Neuronal stem cell (in vitro differentiated cells): ENCODE data around the gene USP5.

Experiments used
- DNase-seq: peaks from one replicate; pipeline ENCODE4 v3.0.0-alpha.2; 2013; ENCODE audit warnings: low spot score
- H2AFZ ChIP-seq: one replicate; pipeline ENCODE4 v1.6.1; 2013; ENCODE audit warnings: mild to moderate bottlenecking, low read length, inconsistent platforms
- H2AK5ac ChIP-seq: 2 replicates; pipeline ENCODE4 v1.6.1; 2013; ENCODE audit warnings: low read depth, mild to moderate bottlenecking, inconsistent platforms, low read length, moderate library complexity, mixed read lengths
- H2BK120ac ChIP-seq: 2 replicates; pipeline ENCODE4 v1.6.1; 2013; ENCODE audit warnings: low read depth, mild to moderate bottlenecking, inconsistent platforms, low read length, moderate library complexity, mixed read lengths
- H2BK12ac ChIP-seq: one replicate; pipeline ENCODE4 v1.6.1; 2013; ENCODE audit warnings: low read length, inconsistent platforms
- H2BK15ac ChIP-seq: 2 replicates; pipeline ENCODE4 v1.6.1; 2013; ENCODE audit warnings: mild to moderate bottlenecking, low read length, inconsistent platforms, mixed read lengths
- H2BK5ac ChIP-seq: one replicate; pipeline ENCODE4 v1.6.1; 2013; ENCODE audit warnings: inconsistent platforms, mild to moderate bottlenecking, low read length, moderate library complexity
- H3K14ac ChIP-seq: one replicate; pipeline ENCODE4 v1.6.1; 2013; ENCODE audit warnings: low read length, inconsistent platforms
- H3K18ac ChIP-seq: 2 replicates; pipeline ENCODE4 v1.6.1; 2013; ENCODE audit warnings: low read length, inconsistent platforms
- H3K23ac ChIP-seq: 2 replicates; pipeline ENCODE4 v1.6.1; 2013; ENCODE audit warnings: low read depth, mild to moderate bottlenecking, mixed read lengths, low read length, inconsistent platforms; ENCODE audit not compliant: poor library complexity
- H3K27ac ChIP-seq: replicated peaks from 3 replicates; pipeline ENCODE4 v1.5.1; 2013; ENCODE audit warnings: low read length, inconsistent platforms
- H3K27me3 ChIP-seq, 3 experiments: 2 replicates each; pipeline ENCODE4 v1.6.1; 2013; ENCODE audit warnings: low read length in 3 of 3, mild to moderate bottlenecking in 2 of 3, inconsistent platforms in 1 of 3, low read depth in 1 of 3, mixed read lengths in 1 of 3, moderate library complexity in 1 of 3; ENCODE audit not compliant: control insufficient read depth in 3 of 3, insufficient read depth in 3 of 3
- H3K36me3 ChIP-seq, 2 donors: replicated peaks in 1 of 2; 2 replicates each; pipeline ENCODE4 v1.6.1; 2013; ENCODE audit warnings: low read length in 2 of 2; ENCODE audit not compliant: control insufficient read depth in 2 of 2, insufficient read depth in 2 of 2
- H3K4ac ChIP-seq: 2 replicates; pipeline ENCODE4 v1.6.1; 2013; ENCODE audit warnings: inconsistent platforms, mild to moderate bottlenecking, low read length, moderate library complexity
- H3K4me1 ChIP-seq, 2 donors: 1 replicate in 1 of 2; 2 replicates in 1 of 2; pipeline ENCODE4 v1.6.1; 2013; ENCODE audit warnings: low read length in 2 of 2, low read depth in 1 of 2; ENCODE audit not compliant: control insufficient read depth in 2 of 2, insufficient read depth in 1 of 2
- H3K4me2 ChIP-seq: one replicate; pipeline ENCODE4 v1.6.1; 2013; ENCODE audit warnings: mild to moderate bottlenecking, low read length, inconsistent platforms; ENCODE audit not compliant: insufficient read depth, poor library complexity, severe bottlenecking
- H3K4me3 ChIP-seq, 2 donors: 2 replicates each; pipeline ENCODE4 v1.5.1; 2013; ENCODE audit warnings: low read length in 2 of 2, mild to moderate bottlenecking in 2 of 2, inconsistent platforms in 1 of 2, moderate library complexity in 1 of 2
- H3K79me1 ChIP-seq: one replicate; pipeline ENCODE4 v1.6.1; 2013; ENCODE audit warnings: low read depth, mild to moderate bottlenecking, inconsistent platforms, low read length, moderate library complexity
- H3K9ac ChIP-seq: one replicate; pipeline ENCODE4 v1.6.1; 2013; ENCODE audit warnings: mild to moderate bottlenecking, low read depth, low read length, inconsistent platforms; ENCODE audit not compliant: poor library complexity
- H3K9me3 ChIP-seq, 2 donors: replicated peaks in 1 of 2; 2 replicates each; pipeline versions ENCODE3 to v1.6.1; 2013; ENCODE audit warnings: low read length in 2 of 2, mild to moderate bottlenecking in 2 of 2, inconsistent platforms in 1 of 2, low read depth in 1 of 2, mixed read lengths in 1 of 2, moderate library complexity in 1 of 2; ENCODE audit not compliant: control insufficient read depth in 2 of 2, insufficient read depth in 1 of 2
- H4K8ac ChIP-seq: one replicate; pipeline ENCODE4 v1.6.1; 2013; ENCODE audit warnings: low read depth, mild to moderate bottlenecking, inconsistent platforms, low read length, moderate library complexity
- H4K91ac ChIP-seq: one replicate; pipeline ENCODE4 v1.6.1; 2013; ENCODE audit warnings: low read length, low read depth, mild to moderate bottlenecking, inconsistent platforms; ENCODE audit not compliant: poor library complexity
- WGBS, 2 donors: extraction: QIAGEN DNeasy Blood & Tissue Kit; methylation state at CpG; one replicate each; pipeline ENCODE4 v1.1.7; 2013; ENCODE audit warnings: missing lambda C conversion rate in 2 of 2, mixed read lengths in 1 of 2; ENCODE audit not compliant: insufficient read length in 2 of 2, insufficient replicate concordance in 1 of 2; ENCODE audit errors: extremely low coverage in 2 of 2; 5-methylcytosine and 5-hydroxymethylcytosine counted together

The USP5 gene

DNA sequence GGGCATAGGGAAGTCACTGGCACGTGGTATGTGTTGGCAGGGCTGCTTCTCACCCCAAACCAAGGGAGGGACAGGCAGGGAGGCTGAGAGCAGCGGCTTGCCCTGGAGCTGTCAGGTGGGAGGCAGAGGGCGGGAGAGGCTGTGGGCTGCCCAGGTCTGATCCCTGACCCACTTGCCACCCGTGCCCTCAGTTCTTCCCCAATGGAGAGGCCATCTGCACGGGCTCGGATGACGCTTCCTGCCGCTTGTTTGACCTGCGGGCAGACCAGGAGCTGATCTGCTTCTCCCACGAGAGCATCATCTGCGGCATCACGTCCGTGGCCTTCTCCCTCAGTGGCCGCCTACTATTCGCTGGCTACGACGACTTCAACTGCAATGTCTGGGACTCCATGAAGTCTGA, 6.6 kb upstream of the USP5 start:
- Histone ChIP-seq H2BK5ac (no peak overlapping the region), H3K14ac (no peak overlapping the region), H2BK12ac (no peak overlapping the region), H3K4me3 (no peak overlapping the region), H2BK120ac (no peak overlapping the region), H3K4me2 (no peak overlapping the region), H3K4ac (no peak overlapping the region), H3K36me3 (peaks cover 60 to 95% of the 10 kb centered on the region in 2 donors), H3K9ac (no peak overlapping the region), H2AFZ (no peak overlapping the region), H3K18ac (no peak overlapping the region), H3K4me1 (peaks cover 3 to 6% of the 10 kb centered on the region in 2 donors), H3K79me1 (peaks cover 3% of the 10 kb centered on the region), H3K23ac (no peak overlapping the region), H3K27ac (no peak overlapping the region), H2BK15ac (no peak overlapping the region), H2AK5ac (no peak overlapping the region), H3K27me3 (no peaks in the 10 kb centered on the region), H3K9me3 (no peaks in the 10 kb centered on the region), H4K91ac (no peak overlapping the region), H4K8ac (peak overlapping the region; percentile 29)
- WGBS, 2 donors, result no CpG with 5 or more reads among the region's 17 CpGs
- no peak for DNase-seq

DNA sequence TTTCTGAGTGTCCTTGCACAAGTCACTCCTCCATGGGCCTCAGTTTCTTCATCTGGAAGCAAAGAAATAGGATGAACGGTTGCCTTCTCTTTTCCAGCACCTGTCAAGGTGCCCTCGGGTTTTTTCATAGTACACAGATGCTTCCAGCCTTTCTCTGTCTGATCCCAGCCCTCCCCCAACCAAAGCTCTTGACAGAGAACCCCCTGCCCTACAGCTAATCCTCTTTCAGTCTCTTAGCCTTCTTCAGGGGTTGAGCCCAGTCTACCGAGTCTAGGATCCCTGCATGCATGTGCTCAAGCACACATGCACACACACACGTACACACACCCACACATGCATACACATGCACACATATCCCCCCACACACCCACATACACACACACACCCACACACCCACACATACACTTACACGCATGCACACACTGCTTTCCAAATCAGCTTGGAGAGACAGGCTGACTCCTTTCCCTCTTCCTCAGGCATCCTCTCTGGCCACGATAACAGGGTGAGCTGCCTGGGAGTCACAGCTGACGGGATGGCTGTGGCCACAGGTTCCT, 5.6 kb upstream of the USP5 start:
- Histone ChIP-seq H3K23ac (no peak overlapping the region), H3K27me3 (no peaks in the 10 kb centered on the region), H3K9ac (no peak overlapping the region), H3K79me1 (peaks cover 7% of the 10 kb centered on the region), H3K4ac (no peak overlapping the region), H3K9me3 (no peaks in the 10 kb centered on the region), H2BK120ac (no peak overlapping the region), H3K18ac (no peak overlapping the region), H3K14ac (no peak overlapping the region), H3K4me1 (peaks cover 5 to 11% of the 10 kb centered on the region in 2 donors), H2BK15ac (no peak overlapping the region), H3K4me2 (no peak overlapping the region), H4K8ac (peak overlapping the region; percentile 7), H2BK5ac (no peak overlapping the region), H2AK5ac (no peak overlapping the region), H2AFZ (no peak overlapping the region), H3K4me3 (peak overlapping the region in 1 of 2 donors; percentile 31), H3K36me3 (peaks cover 60 to 93% of the 10 kb centered on the region in 2 donors), H2BK12ac (no peak overlapping the region), H4K91ac (no peak overlapping the region), H3K27ac (no peak overlapping the region)
- no peak for DNase-seq
- WGBS, 2 donors, result no CpG with 5 or more reads among the region's 7 CpGs

DNA sequence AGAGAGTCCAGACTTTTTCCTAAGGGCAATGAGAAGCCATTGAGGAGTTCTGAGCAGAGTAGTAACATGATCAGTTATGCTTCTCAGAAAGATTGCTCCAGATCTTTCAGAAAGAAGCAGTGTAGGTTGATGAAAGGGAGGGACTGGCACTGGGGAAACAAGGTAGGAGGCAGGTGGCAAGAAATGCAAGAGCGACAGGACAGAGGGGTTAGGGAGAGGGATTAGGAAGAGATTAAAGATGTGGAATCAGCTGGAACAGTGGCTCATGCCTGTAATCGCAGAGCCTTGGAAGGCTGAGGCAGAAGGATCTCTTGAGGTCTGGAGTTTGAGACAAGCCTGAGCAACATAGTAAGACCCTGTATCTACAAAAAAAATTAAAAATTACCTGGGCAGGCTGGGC, 4.3 kb upstream of the USP5 start:
- Histone ChIP-seq H3K4me3 (no peak overlapping the region), H2AFZ (no peak overlapping the region), H3K79me1 (peaks cover 7% of the 10 kb centered on the region), H3K23ac (no peak overlapping the region), H2BK12ac (no peak overlapping the region), H2BK15ac (no peak overlapping the region), H4K8ac (no peak overlapping the region), H2BK5ac (no peak overlapping the region), H3K4me1 (peaks cover 5 to 11% of the 10 kb centered on the region in 2 donors), H3K9me3 (no peaks in the 10 kb centered on the region), H2BK120ac (no peak overlapping the region), H3K9ac (no peak overlapping the region), H3K4me2 (no peak overlapping the region), H3K27me3 (no peaks in the 10 kb centered on the region), H2AK5ac (no peak overlapping the region), H3K4ac (no peak overlapping the region), H3K14ac (no peak overlapping the region), H3K18ac (no peak overlapping the region), H3K36me3 (peaks cover 56 to 80% of the 10 kb centered on the region in 2 donors), H4K91ac (no peak overlapping the region), H3K27ac (no peak overlapping the region)
- no CpG with 5 or more reads among the region's 2 CpGs for WGBS, 2 donors
- no peak for DNase-seq

DNA sequence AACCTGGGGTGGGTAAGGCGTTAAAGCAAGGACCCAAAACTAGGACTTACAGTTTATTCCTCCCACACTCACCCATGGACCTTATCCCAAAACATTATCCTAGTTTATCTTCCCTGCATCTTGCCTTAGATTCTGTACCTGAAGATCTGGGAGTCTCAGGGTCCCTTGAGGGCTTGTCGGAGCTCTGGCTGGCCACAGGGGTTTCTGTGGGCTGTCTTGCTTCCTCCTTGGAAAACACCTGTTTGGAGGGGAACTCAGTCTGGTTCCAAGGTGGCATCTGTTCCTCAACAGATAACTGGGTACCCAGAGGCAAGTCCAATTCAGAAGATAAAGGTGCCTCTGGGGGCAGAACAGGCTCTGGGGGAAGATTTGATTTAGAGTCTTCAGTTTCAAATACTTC, 2.5 kb upstream of the USP5 start:
- Histone ChIP-seq H2BK120ac (no peak overlapping the region), H3K9ac (no peak overlapping the region), H3K14ac (no peak overlapping the region), H3K27ac (no peak overlapping the region), H4K91ac (no peak overlapping the region), H2AK5ac (no peak overlapping the region), H3K27me3 (no peaks in the 10 kb centered on the region), H3K4me3 (no peak overlapping the region), H4K8ac (no peak overlapping the region), H3K23ac (no peak overlapping the region), H3K4ac (no peak overlapping the region), H2AFZ (no peak overlapping the region), H3K4me1 (peaks cover 10 to 17% of the 10 kb centered on the region in 2 donors), H3K9me3 (no peaks in the 10 kb centered on the region), H2BK5ac (no peak overlapping the region), H3K4me2 (no peak overlapping the region), H3K79me1 (peaks cover 6% of the 10 kb centered on the region), H3K18ac (no peak overlapping the region), H2BK12ac (no peak overlapping the region), H2BK15ac (no peak overlapping the region), H3K36me3 (peaks cover 42 to 75% of the 10 kb centered on the region in 2 donors)
- WGBS, 2 donors, result no CpG with 5 or more reads among the region's 2 CpGs
- DNase-seq, result no peak
